H1 (cell line): ENCODE measurements around the gene CD52. TPM values are rescaled to one million over a fixed set of nuclear protein-coding genes. Genes with fewer than 3 reads are reported as not detected.

Experiments
- BCL11A ChIP-seq, 2 experiments: IDR thresholded peaks; one replicate each; pipeline ENCODE4 v1.6.1; 2011; ENCODE audit warnings: low read depth in 2 of 2, low read length in 2 of 2, mild to moderate bottlenecking in 2 of 2
- JUN ChIP-seq: IDR thresholded peaks from 2 replicates; pipeline ENCODE4 v1.6.1; 2011; ENCODE audit warnings: low read depth, mild to moderate bottlenecking, improper control_type of control experiment, low read length
- MAFK ChIP-seq: IDR thresholded peaks from 2 replicates; pipeline ENCODE4 v1.6.1; 2012; ENCODE audit warnings: low read depth, mild to moderate bottlenecking, improper control_type of control experiment, low read length
- POLR2A ChIP-seq, 2 experiments: IDR thresholded peaks; 1 replicate in 1 of 2; 2 replicates in 1 of 2; pipeline ENCODE4 v1.6.1; 2011; ENCODE audit warnings: low read depth in 2 of 2, low read length in 2 of 2, mild to moderate bottlenecking in 2 of 2; ENCODE audit errors: control extremely low read depth in 1 of 2
- RAD21 ChIP-seq, 2 experiments: IDR thresholded peaks in 1 of 2; conservative IDR thresholded peaks in 1 of 2; 2 replicates each; pipeline ENCODE4 v1.6.1; 2011; ENCODE audit warnings: low read depth in 2 of 2, low read length in 2 of 2, improper control_type of control experiment in 1 of 2, inconsistent platforms in 1 of 2, mild to moderate bottlenecking in 1 of 2, moderate library complexity in 1 of 2
- SIRT6 ChIP-seq: IDR thresholded peaks from one replicate; pipeline ENCODE4 v1.7.1; 2012; ENCODE audit warnings: low read length, inconsistent platforms
- SP4 ChIP-seq: IDR thresholded peaks from 2 replicates; pipeline ENCODE4 v1.6.1; 2012; ENCODE audit warnings: low read length, inconsistent platforms
- polyA plus RNA-seq, 7 experiments: library from polyadenylated mRNA; depleted of rRNA in 3 of 7; stranded (reverse) in 5 of 7; unstranded in 2 of 7; fragments of >200 nt in 5 of 7; fragments of 200-250 nt in 2 of 7; gene quantifications; 1 replicate in 5 of 7; 2 replicates in 1 of 7; 4 replicates in 1 of 7; pipeline versions ENCODE4 v1.2.1 to v1.2.3, GENCODE V29; 2011 to 2013; ENCODE audit warnings: missing spikeins in 2 of 7, mixed read lengths in 2 of 7
- total RNA-seq: library from RNA; stranded (reverse); fragmentation: NEBNext Ultra II Directional; extraction: Animal tissue kit (Norgen Biotek cat#: 25700); gene quantifications from 2 replicates; pipeline ENCODE4 v1.2.1, GENCODE V29; 2021
- TF ChIP-seq, protein P1 (sequence below): fragments of 300-600 bp; sonication (generic); IDR thresholded peaks from 2 replicates; pipeline ENCODE4 v1.7.1; 2012; ENCODE audit warnings: low read length, moderate library complexity, mild to moderate bottlenecking, inconsistent platforms; ENCODE audit not compliant: insufficient replicate concordance
- TF ChIP-seq, protein P2 (sequence below): IDR thresholded peaks from 2 replicates; pipeline ENCODE4 v1.6.1; 2011; ENCODE audit warnings: low read length, improper control_type of control experiment

The CD52 gene
- total and polyA plus RNA-seq, 2 of the 8 experiments (the other 6 are each of a cell fraction or from before 2014, with no cell fraction given): 2.4 to 3.1 TPM

DNA sequence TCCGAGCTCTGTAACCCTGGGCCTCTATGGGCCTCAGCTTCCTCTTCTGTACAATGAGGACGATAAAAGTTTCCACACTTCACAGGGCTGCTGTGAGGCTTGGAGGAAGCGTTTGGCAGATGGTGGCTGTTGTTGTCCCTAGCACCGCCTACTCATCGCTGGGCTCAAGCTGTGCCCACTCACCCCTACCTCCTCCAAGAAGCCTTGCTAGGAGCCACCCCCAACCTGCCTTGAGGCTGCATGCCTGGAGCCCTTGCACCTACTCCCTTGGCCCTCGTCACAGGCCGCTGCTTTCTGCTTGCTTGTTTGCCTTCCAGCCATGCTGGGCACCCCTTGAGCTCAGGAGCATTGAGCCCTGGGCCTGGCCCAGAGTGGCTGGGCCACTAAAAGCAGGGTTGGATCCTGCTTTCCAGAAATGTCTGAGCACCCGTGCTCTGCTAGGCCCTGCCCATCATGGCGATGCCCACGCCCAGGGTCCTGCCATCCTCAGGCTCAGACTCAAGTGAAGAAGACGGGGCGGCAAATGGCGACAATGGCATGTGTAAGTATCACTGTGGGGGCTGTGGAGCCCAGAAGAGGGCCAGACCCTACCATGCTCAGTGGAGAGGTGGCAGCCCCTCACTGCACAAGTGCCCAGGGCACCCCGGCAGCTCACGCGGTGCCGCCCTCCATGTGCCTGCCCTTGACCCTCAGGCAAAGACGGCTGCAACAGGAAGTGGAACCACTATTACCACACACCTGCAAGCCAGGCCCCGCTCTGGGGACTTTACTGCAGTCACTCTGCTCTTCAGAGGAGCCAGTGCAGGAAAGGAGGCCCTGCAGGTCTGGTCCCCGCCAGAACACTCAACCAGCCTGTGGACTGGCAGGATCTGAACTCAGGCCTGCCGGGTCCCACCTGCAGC is 28.3 kb upstream of the CD52 start (continued):
- TF ChIP-seq, protein P1, sequence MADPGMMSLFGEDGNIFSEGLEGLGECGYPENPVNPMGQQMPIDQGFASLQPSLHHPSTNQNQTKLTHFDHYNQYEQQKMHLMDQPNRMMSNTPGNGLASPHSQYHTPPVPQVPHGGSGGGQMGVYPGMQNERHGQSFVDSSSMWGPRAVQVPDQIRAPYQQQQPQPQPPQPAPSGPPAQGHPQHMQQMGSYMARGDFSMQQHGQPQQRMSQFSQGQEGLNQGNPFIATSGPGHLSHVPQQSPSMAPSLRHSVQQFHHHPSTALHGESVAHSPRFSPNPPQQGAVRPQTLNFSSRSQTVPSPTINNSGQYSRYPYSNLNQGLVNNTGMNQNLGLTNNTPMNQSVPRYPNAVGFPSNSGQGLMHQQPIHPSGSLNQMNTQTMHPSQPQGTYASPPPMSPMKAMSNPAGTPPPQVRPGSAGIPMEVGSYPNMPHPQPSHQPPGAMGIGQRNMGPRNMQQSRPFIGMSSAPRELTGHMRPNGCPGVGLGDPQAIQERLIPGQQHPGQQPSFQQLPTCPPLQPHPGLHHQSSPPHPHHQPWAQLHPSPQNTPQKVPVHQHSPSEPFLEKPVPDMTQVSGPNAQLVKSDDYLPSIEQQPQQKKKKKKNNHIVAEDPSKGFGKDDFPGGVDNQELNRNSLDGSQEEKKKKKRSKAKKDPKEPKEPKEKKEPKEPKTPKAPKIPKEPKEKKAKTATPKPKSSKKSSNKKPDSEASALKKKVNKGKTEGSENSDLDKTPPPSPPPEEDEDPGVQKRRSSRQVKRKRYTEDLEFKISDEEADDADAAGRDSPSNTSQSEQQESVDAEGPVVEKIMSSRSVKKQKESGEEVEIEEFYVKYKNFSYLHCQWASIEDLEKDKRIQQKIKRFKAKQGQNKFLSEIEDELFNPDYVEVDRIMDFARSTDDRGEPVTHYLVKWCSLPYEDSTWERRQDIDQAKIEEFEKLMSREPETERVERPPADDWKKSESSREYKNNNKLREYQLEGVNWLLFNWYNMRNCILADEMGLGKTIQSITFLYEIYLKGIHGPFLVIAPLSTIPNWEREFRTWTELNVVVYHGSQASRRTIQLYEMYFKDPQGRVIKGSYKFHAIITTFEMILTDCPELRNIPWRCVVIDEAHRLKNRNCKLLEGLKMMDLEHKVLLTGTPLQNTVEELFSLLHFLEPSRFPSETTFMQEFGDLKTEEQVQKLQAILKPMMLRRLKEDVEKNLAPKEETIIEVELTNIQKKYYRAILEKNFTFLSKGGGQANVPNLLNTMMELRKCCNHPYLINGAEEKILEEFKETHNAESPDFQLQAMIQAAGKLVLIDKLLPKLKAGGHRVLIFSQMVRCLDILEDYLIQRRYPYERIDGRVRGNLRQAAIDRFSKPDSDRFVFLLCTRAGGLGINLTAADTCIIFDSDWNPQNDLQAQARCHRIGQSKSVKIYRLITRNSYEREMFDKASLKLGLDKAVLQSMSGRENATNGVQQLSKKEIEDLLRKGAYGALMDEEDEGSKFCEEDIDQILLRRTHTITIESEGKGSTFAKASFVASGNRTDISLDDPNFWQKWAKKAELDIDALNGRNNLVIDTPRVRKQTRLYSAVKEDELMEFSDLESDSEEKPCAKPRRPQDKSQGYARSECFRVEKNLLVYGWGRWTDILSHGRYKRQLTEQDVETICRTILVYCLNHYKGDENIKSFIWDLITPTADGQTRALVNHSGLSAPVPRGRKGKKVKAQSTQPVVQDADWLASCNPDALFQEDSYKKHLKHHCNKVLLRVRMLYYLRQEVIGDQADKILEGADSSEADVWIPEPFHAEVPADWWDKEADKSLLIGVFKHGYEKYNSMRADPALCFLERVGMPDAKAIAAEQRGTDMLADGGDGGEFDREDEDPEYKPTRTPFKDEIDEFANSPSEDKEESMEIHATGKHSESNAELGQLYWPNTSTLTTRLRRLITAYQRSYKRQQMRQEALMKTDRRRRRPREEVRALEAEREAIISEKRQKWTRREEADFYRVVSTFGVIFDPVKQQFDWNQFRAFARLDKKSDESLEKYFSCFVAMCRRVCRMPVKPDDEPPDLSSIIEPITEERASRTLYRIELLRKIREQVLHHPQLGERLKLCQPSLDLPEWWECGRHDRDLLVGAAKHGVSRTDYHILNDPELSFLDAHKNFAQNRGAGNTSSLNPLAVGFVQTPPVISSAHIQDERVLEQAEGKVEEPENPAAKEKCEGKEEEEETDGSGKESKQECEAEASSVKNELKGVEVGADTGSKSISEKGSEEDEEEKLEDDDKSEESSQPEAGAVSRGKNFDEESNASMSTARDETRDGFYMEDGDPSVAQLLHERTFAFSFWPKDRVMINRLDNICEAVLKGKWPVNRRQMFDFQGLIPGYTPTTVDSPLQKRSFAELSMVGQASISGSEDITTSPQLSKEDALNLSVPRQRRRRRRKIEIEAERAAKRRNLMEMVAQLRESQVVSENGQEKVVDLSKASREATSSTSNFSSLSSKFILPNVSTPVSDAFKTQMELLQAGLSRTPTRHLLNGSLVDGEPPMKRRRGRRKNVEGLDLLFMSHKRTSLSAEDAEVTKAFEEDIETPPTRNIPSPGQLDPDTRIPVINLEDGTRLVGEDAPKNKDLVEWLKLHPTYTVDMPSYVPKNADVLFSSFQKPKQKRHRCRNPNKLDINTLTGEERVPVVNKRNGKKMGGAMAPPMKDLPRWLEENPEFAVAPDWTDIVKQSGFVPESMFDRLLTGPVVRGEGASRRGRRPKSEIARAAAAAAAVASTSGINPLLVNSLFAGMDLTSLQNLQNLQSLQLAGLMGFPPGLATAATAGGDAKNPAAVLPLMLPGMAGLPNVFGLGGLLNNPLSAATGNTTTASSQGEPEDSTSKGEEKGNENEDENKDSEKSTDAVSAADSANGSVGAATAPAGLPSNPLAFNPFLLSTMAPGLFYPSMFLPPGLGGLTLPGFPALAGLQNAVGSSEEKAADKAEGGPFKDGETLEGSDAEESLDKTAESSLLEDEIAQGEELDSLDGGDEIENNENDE: no peak
- TF ChIP-seq BCL11A (IDR thresholded peaks at IDR 0.05; ENCODE audit: low read depth in 2 of 2, low read length in 2 of 2): no peak
- TF ChIP-seq SP4: no peak
- TF ChIP-seq, protein P2, sequence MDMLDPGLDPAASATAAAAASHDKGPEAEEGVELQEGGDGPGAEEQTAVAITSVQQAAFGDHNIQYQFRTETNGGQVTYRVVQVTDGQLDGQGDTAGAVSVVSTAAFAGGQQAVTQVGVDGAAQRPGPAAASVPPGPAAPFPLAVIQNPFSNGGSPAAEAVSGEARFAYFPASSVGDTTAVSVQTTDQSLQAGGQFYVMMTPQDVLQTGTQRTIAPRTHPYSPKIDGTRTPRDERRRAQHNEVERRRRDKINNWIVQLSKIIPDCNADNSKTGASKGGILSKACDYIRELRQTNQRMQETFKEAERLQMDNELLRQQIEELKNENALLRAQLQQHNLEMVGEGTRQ: no peak
- TF ChIP-seq SIRT6: no peak
- no peak for TF ChIP-seq JUN
- TF ChIP-seq MAFK: no peak
- TF ChIP-seq POLR2A (IDR thresholded peaks at IDR 0.05; ENCODE audit: control extremely low read depth in 1 of 2, low read depth in 2 of 2, low read length in 2 of 2): no peak
- no peak for TF ChIP-seq RAD21 (IDR thresholded peaks at IDR 0.05 in 1 of 2, conservative IDR thresholded peaks at IDR 0.05 in 1 of 2; ENCODE audit: low read depth in 2 of 2, low read length in 2 of 2)
